Measurements from ENCODE around the gene SUSD6. TPM values are rescaled to one million over a fixed set of nuclear protein-coding genes. Genes with fewer than 3 reads are reported as not detected.

Gene SUSD6
- total and polyA plus RNA-seq, 9 of the 15 experiments (the other 6 are each of a cell fraction or from before 2014, with no cell fraction given) = 2.9 to 20.7 (median 5.6) TPM

GRCh38 chr14:69658664-69659261 lies 47.4 kb downstream of the SUSD6 start (continued):
- TF ChIP-seq VEZF1 (CRISPR knock-in tag; IDR thresholded peaks at IDR 0.05) = 0 out of 2 replicates have a peak, but pooled peaks have one; percentile 15
- TF ChIP-seq DPF2 (IDR thresholded peaks at IDR 0.05) = 0 out of 2 replicates have a peak, but pooled peaks have one; percentile 13
- peak; percentile 54 for TF ChIP-seq JUN (IDR thresholded peaks at IDR 0.05; ENCODE audit: borderline replicate concordance, low read depth, low read length)
- TF ChIP-seq JUN (CRISPR knock-in tag; IDR thresholded peaks at IDR 0.05; ENCODE audit: borderline replicate concordance) = no peak
- TF ChIP-seq JUND (IDR thresholded peaks at IDR 0.05; ENCODE audit: borderline replicate concordance, low read depth, low read length) = peak; percentile 78
- peak; percentile 60; the same call in 1 of the 3 replicates for TF ChIP-seq JUND (tag; IDR thresholded peaks at IDR 0.05; ENCODE audit: borderline replicate concordance, low read depth, low read length)
- no peak for TF ChIP-seq TCF15 (CRISPR knock-in tag; IDR thresholded peaks at IDR 0.05)
- TF ChIP-seq MCM7 (IDR thresholded peaks at IDR 0.05) = no peak
- peak; percentile 52 for TF ChIP-seq EGR1 (conservative IDR thresholded peaks at IDR 0.05)
- TF ChIP-seq HMBOX1 (IDR thresholded peaks at IDR 0.05) = peak; percentile 57; the same call in 1 of the 2 replicates
- no peak for TF ChIP-seq MAFG (tag; conservative IDR thresholded peaks at IDR 0.05)
- TF ChIP-seq POLR2G (IDR thresholded peaks at IDR 0.05; ENCODE audit: low read depth, low read length) = no peak
- no peak for TF ChIP-seq HDAC3 (IDR thresholded peaks at IDR 0.05; ENCODE audit: borderline replicate concordance, partially characterized antibody)
- peak; percentile 30; the same call in 1 of the 2 replicates for TF ChIP-seq SMARCE1 (IDR thresholded peaks at IDR 0.05)
- no peak for TF ChIP-seq ZNF280B (CRISPR knock-in tag; IDR thresholded peaks at IDR 0.05)
- TF ChIP-seq ARID1B (IDR thresholded peaks at IDR 0.05) = peak; percentile 55; the same call in 1 of the 2 replicates
- 0 out of 2 replicates have a peak, but pooled peaks have one; percentile 15 for TF ChIP-seq TCF3 (CRISPR knock-in tag; IDR thresholded peaks at IDR 0.05)
- TF ChIP-seq CBFA2T3 (IDR thresholded peaks at IDR 0.05) = peak; percentile 19; the same call in 1 of the 2 replicates
- TF ChIP-seq E2F6 (IDR thresholded peaks at IDR 0.05; ENCODE audit: borderline replicate concordance in 1 of 2, extremely low read depth in 1 of 2, insufficient read depth in 1 of 2, insufficient read length in 1 of 2, low read depth in 1 of 2, low read length in 1 of 2, poor library complexity in 1 of 2, severe bottlenecking in 1 of 2) = peak in 1 of 2 experiments; percentile 52
